Measurements from ENCODE around the gene ZBTB18. TPM values are rescaled to one million over a fixed set of nuclear protein-coding genes. Genes with fewer than 3 reads are reported as not detected.

Gene ZBTB18
- total and polyA plus RNA-seq, 4 donors = 8.9 to 21.3 (median 18.4) TPM

- no peaks in the 10 kb centered on the region for H3K36me3 ChIP-seq (ENCODE audit: control insufficient read depth in 4 of 4, insufficient read depth in 4 of 4, low read length in 4 of 4)
- H3K9ac ChIP-seq (ENCODE audit: insufficient read depth in 1 of 2, low read length in 2 of 2) = no peak overlapping the region
- DNase-seq (no peak), ATAC-seq (ENCODE audit: insufficient read depth, low FRiP score) (no peak)
- peaks cover 0 to 11% (median 0%) of the 10 kb centered on the region in 3 donors for H3K27me3 ChIP-seq (ENCODE audit: control insufficient read depth in 3 of 3, insufficient read depth in 3 of 3, low read length in 2 of 3)
- H3K27ac ChIP-seq (ENCODE audit: low read depth in 1 of 2, low read length in 1 of 2) = no peak overlapping the region
- 85 to 95% methylated on average over 3 of the region's 3 CpGs for WGBS, 2 donors
- H3K4me1 ChIP-seq (ENCODE audit: control insufficient read depth in 5 of 5, insufficient read depth in 5 of 5, low read length in 5 of 5) = peaks cover 0 to 19% (median 10%) of the 10 kb centered on the region in 5 donors
- no peak overlapping the region for H3K4me3 ChIP-seq
- TF ChIP-seq CTCF (IDR thresholded peaks at IDR 0.05; ENCODE audit: control extremely low read depth, extremely low read depth) = no peak
- H3K9me3 ChIP-seq (ENCODE audit: control insufficient read depth in 4 of 4, insufficient read depth in 3 of 4, low read length in 3 of 4) = no peaks in the 10 kb centered on the region
Observed at GRCh38 chr1:244106176-244106575, 55.1 kb downstream of the ZBTB18 start.

Small RNA genes within 50 kb of the gene (small RNA-seq; reads per million reads assigned to genes)
- not detected for gene RN7SL148P (ENCODE audit: low replicate concordance)

Other genes with a start within 250 kb of the ZBTB18 start
- gene AKT3, start 201.0 kb upstream of the ZBTB18 start, total RNA-seq = 10 to 100 TPM; 39.4 to 53.1 TPM
- 1 to 10 TPM; 7.1 to 8.2 TPM for gene AKT3, start 201.0 kb upstream of the ZBTB18 start, polyA plus RNA-seq